ENCODE data around the gene C15orf40.
"Not testable (repeated sequence)": the region's sequence is repeated elsewhere in the genome, so short reads cannot be mapped to it uniquely, and the experiment has no call there.

Gene C15orf40

DNA sequence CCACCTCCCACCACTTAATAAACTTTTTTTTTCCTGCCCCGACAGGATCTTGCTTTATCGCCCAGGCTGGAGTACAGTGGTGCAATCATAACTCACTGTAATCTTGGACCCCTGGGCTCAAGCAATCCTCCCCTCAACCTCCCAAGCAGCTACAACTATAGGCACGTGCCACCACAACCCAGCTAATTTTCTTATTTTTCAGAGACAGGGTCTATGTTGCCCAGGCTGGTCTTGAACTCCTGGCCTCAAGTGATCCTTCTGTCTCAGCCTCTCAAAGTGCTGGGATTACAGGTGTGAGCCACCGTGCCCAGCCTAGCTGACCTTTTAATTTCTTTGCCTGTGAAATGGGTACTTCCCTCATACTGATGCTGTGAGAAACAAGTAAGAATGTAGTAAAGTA, 3.9 kb upstream of the C15orf40 start:
- Histone ChIP-seq H3K36me3 (ENCODE audit: control insufficient read depth, insufficient read depth, low read length) (peaks cover 6% of the 10 kb centered on the region), H3K9ac (ENCODE audit: low read depth, low read length) (no peak overlapping the region), H3K27me3 (ENCODE audit: control insufficient read depth, insufficient read depth, low read length) (no peaks in the 10 kb centered on the region), H3K4me1 (ENCODE audit: control insufficient read depth, insufficient read depth, low read length) (peaks cover 2% of the 10 kb centered on the region), H3K4me3 (ENCODE audit: low read depth, low read length) (no peak overlapping the region), H3K9me3 (ENCODE audit: control insufficient read depth, insufficient read depth, low read length) (no peaks in the 10 kb centered on the region)

DNA sequence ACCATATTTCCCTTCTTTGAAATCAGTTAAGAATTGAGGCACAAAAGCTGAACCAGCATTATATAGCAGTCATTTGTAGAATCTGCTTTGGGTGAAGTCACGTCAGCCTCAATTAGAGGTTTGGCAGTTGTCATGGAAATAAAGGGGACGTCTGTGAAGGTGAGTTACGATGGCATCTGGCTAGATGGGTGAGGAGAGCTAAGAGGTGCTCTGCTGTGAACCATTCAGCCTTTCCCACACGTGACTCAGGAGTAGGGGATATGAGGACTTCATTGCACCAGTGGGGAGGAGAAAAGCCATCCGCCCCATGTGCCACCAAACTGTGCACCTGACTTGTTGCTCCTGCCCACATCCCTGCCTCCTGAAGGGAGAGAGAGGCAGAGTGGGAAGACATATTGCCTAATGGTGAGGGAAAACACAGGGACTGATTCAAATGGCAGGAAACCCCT, 2.8 kb upstream of the C15orf40 start:
- no peaks in the 10 kb centered on the region for H3K9me3 ChIP-seq (ENCODE audit: control insufficient read depth, insufficient read depth, low read length)
- no peak overlapping the region for H3K9ac ChIP-seq (ENCODE audit: low read depth, low read length)
- no peaks in the 10 kb centered on the region for H3K27me3 ChIP-seq (ENCODE audit: control insufficient read depth, insufficient read depth, low read length)
- H3K36me3 ChIP-seq (ENCODE audit: control insufficient read depth, insufficient read depth, low read length): no peaks in the 10 kb centered on the region
- H3K4me1 ChIP-seq (ENCODE audit: control insufficient read depth, insufficient read depth, low read length): peaks cover 3% of the 10 kb centered on the region
- no peak overlapping the region for H3K4me3 ChIP-seq (ENCODE audit: low read depth, low read length)

DNA sequence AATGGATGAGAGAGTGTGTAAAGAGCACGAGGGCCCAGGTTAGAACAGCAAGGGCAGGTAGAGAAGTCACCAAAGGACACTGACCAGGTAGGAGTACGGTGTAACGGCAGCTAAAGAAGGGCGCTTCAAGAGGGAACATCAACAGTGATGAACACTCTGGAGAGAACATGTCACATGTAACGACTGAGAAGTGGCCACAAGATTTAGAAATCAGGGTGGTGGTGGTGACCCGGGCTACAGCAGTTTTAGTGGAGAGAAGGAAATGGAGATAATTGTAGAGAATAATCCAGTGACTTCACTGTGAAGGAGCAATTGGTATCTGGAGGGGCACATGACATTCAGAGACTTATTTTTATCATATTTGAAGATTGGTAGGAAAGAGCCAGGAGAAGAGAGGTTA, 1.2 kb upstream of the C15orf40 start:
- H3K36me3 ChIP-seq (ENCODE audit: control insufficient read depth, insufficient read depth, low read length): no peaks in the 10 kb centered on the region
- H3K4me3 ChIP-seq (ENCODE audit: low read depth, low read length): peak overlapping the region; percentile 98
- no peak overlapping the region for H3K9ac ChIP-seq (ENCODE audit: low read depth, low read length)
- H3K27me3 ChIP-seq (ENCODE audit: control insufficient read depth, insufficient read depth, low read length): no peaks in the 10 kb centered on the region
- H3K4me1 ChIP-seq (ENCODE audit: control insufficient read depth, insufficient read depth, low read length): peaks cover 3% of the 10 kb centered on the region
- H3K9me3 ChIP-seq (ENCODE audit: control insufficient read depth, insufficient read depth, low read length): no peaks in the 10 kb centered on the region

DNA sequence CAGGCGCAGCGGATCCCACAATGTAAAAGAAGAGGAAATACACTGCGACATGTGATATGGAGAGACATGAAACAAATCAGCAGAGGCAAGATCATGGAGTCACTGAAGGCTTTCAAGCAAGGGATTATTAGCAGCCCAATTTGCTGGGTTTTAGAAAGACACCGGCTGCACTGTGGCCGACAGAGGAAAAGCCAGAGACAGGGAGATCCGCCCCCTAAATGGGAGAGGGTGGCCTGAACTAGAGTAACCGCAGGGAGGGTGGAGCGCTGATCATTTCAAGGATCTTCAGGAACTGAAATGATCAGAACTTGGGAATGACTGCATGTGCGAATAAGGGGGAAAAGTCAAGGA, 612 bp upstream of the C15orf40 start:
- Histone ChIP-seq H3K36me3 (ENCODE audit: control insufficient read depth, insufficient read depth, low read length) (no peaks in the 10 kb centered on the region), H3K9me3 (ENCODE audit: control insufficient read depth, insufficient read depth, low read length) (no peaks in the 10 kb centered on the region), H3K27me3 (ENCODE audit: control insufficient read depth, insufficient read depth, low read length) (no peaks in the 10 kb centered on the region), H3K9ac (ENCODE audit: low read depth, low read length) (peak overlapping the region; percentile 67), H3K4me1 (ENCODE audit: control insufficient read depth, insufficient read depth, low read length) (peaks cover 3% of the 10 kb centered on the region), H3K4me3 (ENCODE audit: low read depth, low read length) (peak overlapping the region; percentile 98)

DNA sequence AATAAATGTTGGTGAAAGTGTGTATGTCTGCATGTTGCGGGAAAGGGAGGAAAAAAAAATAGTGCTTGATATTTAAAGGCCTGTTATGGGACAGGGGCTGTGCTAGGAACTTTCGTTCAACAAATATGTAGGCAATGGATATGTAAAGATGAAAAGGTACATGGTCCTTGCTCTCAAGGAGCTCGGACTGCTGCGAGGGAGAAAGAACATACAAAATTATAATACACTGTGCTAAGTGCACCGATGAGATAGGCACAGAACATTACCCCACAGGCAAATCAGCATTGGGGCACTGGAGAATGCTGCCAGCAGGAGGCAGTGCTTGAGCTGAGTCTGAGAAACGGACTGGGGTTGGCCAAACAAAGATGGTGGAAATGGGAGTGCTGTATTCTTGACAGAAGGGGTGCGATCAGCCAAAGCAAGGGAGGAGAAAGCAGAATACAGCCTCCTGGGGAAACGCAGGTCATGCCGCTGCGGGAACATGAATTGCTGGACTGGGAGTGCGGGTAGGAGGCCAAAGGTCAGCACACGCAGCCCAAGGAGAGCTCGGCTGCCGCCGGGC, 649 bp downstream of the C15orf40 start:
- Histone ChIP-seq H3K9me3 (ENCODE audit: control insufficient read depth, insufficient read depth, low read length) (no peaks in the 10 kb centered on the region), H3K4me3 (ENCODE audit: low read depth, low read length) (peak overlapping the region; percentile 98), H3K9ac (ENCODE audit: low read depth, low read length) (peak overlapping the region; percentile 67), H3K27me3 (ENCODE audit: control insufficient read depth, insufficient read depth, low read length) (no peaks in the 10 kb centered on the region), H3K36me3 (ENCODE audit: control insufficient read depth, insufficient read depth, low read length) (peaks cover 3% of the 10 kb centered on the region), H3K4me1 (ENCODE audit: control insufficient read depth, insufficient read depth, low read length) (peaks cover 3% of the 10 kb centered on the region)

DNA sequence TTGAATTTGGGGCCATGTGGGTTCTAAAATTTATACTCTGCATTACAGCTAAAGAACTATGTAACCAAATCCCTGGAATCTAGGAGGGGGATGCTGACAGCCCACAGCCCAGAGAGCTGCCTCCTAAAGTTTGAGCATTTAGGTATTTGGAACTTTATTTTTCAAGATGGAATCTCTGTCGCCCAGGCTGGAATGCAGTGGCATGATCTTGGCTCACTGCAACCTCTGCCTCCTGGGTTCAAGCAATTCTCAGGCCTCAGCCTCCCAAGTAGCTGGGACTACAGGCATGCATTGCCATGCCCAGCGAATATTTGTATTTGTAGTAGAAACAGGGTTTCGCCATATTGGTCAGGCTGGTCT, 10.8 kb downstream of the C15orf40 start:
- H3K9ac ChIP-seq (ENCODE audit: low read depth, low read length); H3K36me3 ChIP-seq (ENCODE audit: control insufficient read depth, insufficient read depth, low read length); H3K4me3 ChIP-seq (ENCODE audit: low read depth, low read length); H3K27me3 ChIP-seq (ENCODE audit: control insufficient read depth, insufficient read depth, low read length); H3K9me3 ChIP-seq (ENCODE audit: control insufficient read depth, insufficient read depth, low read length); H3K4me1 ChIP-seq (ENCODE audit: control insufficient read depth, insufficient read depth, low read length): not testable (repeated sequence)

DNA sequence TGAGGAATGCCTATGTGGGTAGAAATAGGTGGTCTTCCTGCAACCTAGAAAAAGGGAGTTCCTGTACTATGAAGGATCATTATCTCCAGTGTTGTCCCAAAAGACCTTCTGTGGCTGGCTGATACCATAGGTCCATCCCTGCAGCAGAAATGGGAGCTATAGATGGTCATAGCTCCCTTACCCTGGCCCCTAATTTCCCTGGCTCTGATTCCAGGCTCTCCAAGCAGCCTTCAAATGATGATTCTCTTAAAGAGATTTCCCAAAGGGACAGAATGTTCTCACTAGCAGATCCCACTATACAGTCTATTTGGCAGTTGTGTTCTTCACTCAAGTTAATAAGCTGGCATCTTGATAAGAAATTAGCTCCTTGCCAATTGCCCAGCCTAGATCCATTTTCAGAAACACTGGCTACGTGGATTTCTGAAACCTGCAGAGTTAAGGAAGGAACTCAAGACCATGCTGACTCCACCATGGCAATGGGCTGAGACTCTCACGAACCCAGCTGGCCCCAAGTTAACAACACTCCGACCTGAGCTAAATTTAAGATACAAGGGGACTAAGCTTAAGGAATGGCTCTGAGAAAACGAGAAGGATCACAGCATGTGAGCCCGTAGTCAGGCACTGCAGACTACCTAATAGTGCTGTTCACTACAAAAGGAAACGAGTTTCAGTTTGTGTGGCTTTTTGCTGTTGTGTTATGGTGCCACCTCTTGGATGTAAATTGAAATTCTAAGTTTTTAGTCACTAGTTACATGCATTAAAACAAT, 11.4 kb downstream of the C15orf40 start:
- Histone ChIP-seq H3K9ac (ENCODE audit: low read depth, low read length) (no peak overlapping the region), H3K36me3 (ENCODE audit: control insufficient read depth, insufficient read depth, low read length) (no peaks in the 10 kb centered on the region), H3K27me3 (ENCODE audit: control insufficient read depth, insufficient read depth, low read length) (no peaks in the 10 kb centered on the region), H3K4me1 (ENCODE audit: control insufficient read depth, insufficient read depth, low read length) (no peaks in the 10 kb centered on the region), H3K4me3 (ENCODE audit: low read depth, low read length) (no peak overlapping the region), H3K9me3 (ENCODE audit: control insufficient read depth, insufficient read depth, low read length) (no peaks in the 10 kb centered on the region)

DNA sequence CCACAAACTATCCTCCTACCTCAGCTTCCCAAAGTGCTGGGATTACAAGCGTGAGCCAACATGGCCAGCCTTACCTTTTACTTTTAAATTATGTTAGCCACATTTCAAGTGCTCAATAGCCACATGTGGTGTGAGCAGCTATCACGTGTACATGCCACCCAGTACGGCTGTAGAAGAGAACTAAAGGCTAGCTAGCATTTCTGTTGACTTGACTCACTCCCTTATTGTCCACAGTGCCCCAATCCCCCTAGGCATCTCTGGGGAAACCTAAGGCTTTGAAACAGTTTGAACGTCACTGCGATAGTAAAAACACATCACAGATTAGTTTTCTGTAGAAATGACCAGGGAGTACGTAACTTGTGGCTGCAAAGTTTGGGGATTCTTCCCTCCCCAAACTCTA, 12.0 kb downstream of the C15orf40 start:
- no peaks in the 10 kb centered on the region for H3K4me1 ChIP-seq (ENCODE audit: control insufficient read depth, insufficient read depth, low read length)
- H3K4me3 ChIP-seq (ENCODE audit: low read depth, low read length): no peak overlapping the region
- H3K36me3 ChIP-seq (ENCODE audit: control insufficient read depth, insufficient read depth, low read length): no peaks in the 10 kb centered on the region
- no peaks in the 10 kb centered on the region for H3K27me3 ChIP-seq (ENCODE audit: control insufficient read depth, insufficient read depth, low read length)
- no peaks in the 10 kb centered on the region for H3K9me3 ChIP-seq (ENCODE audit: control insufficient read depth, insufficient read depth, low read length)
- no peak overlapping the region for H3K9ac ChIP-seq (ENCODE audit: low read depth, low read length)

DNA sequence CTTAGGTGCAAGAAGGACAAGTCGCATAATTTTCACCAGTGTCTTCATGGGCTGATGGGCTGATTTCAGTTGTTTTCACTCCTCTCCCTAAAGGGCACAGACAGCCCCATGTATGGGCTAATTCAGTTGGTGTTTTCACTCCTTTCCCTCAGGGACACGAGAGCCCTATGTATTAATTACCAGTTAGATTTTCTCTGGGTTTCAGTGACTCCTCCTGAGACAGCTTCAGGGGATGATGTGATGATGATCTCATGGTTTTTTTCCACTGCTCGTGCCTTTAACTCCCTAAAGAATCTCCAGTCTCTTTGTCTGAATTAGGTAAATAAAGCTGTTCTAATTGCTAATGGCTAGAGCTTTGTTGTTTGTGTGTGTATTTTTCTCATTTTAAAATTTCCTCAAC, 15.5 kb downstream of the C15orf40 start:
- Histone ChIP-seq H3K36me3 (ENCODE audit: control insufficient read depth, insufficient read depth, low read length) (no peaks in the 10 kb centered on the region), H3K9me3 (ENCODE audit: control insufficient read depth, insufficient read depth, low read length) (no peaks in the 10 kb centered on the region), H3K4me3 (ENCODE audit: low read depth, low read length) (no peak overlapping the region), H3K9ac (ENCODE audit: low read depth, low read length) (no peak overlapping the region), H3K4me1 (ENCODE audit: control insufficient read depth, insufficient read depth, low read length) (no peaks in the 10 kb centered on the region), H3K27me3 (ENCODE audit: control insufficient read depth, insufficient read depth, low read length) (no peaks in the 10 kb centered on the region)

DNA sequence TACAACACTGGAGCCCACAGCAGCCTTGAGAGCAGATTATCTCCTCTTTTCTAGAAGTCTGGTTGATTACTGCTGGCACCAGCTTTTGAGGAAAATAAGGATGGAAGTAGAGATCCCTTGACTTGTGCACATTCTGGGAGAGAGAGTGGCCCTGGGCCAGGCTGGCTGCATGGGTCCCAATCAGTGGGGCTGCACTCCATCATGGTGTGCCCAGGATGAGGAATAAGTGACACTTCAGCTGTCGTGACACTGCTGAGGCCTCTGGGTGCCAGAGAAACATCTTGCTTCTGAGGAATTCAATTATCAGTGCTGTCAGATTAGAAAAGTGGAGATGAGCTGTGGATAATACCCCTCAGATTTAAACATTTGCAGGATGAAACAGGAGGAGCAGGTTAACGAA, 16.4 kb downstream of the C15orf40 start:
- Histone ChIP-seq H3K4me1 (ENCODE audit: control insufficient read depth, insufficient read depth, low read length) (no peaks in the 10 kb centered on the region), H3K4me3 (ENCODE audit: low read depth, low read length) (no peak overlapping the region), H3K27me3 (ENCODE audit: control insufficient read depth, insufficient read depth, low read length) (no peaks in the 10 kb centered on the region), H3K9me3 (ENCODE audit: control insufficient read depth, insufficient read depth, low read length) (no peaks in the 10 kb centered on the region), H3K9ac (ENCODE audit: low read depth, low read length) (no peak overlapping the region), H3K36me3 (ENCODE audit: control insufficient read depth, insufficient read depth, low read length) (no peaks in the 10 kb centered on the region)

DNA sequence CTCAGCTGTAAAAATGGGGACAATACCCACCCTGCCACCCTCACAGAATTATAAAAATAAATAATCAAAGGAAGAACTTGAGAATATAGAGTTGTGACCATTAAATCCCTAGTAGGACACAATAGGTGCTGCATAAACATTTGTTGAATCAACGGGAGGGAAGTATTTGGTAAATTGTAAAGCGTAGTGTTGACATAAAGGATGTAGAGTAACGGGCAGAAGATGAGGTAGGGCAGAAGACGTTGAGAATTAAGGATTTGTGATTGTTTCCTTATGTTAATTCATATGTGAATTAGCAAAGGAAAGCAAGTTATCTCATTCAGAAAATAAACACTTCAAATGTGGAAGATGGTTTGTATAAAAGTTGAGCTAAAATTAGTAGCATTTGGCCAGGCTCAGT, 18.3 kb downstream of the C15orf40 start:
- Histone ChIP-seq H3K36me3 (ENCODE audit: control insufficient read depth, insufficient read depth, low read length) (no peaks in the 10 kb centered on the region), H3K4me1 (ENCODE audit: control insufficient read depth, insufficient read depth, low read length) (no peaks in the 10 kb centered on the region), H3K9ac (ENCODE audit: low read depth, low read length) (no peak overlapping the region), H3K9me3 (ENCODE audit: control insufficient read depth, insufficient read depth, low read length) (no peaks in the 10 kb centered on the region), H3K4me3 (ENCODE audit: low read depth, low read length) (no peak overlapping the region), H3K27me3 (ENCODE audit: control insufficient read depth, insufficient read depth, low read length) (no peaks in the 10 kb centered on the region)

DNA sequence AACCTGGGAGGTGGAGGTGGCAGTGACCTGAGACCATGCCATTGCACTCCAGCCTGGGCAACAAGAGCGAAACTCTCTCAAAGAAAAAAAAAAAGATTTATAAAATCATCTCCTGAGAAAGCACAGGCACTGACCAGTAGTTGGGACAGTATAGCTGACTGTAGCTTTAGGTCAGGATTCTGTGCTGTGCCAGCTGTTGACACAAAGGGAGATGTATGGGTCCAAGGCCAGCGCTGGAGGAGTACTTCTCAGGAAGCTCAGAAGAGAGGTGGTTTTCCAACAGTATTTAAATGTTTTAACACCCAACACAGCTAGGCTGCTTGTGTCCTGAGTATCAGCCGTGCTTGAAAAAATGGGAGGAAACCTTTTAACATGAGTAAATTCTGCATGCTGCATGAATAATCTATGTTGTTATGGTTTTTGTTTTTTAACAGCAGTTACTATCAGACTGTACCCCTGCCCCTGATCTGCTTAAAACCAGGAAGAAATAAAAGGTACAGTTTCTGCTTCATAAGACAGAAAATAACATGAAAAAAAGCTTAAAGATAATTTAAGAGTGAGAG, 18.9 kb downstream of the C15orf40 start:
- no peaks in the 10 kb centered on the region for H3K9me3 ChIP-seq (ENCODE audit: control insufficient read depth, insufficient read depth, low read length)
- H3K4me3 ChIP-seq (ENCODE audit: low read depth, low read length): no peak overlapping the region
- H3K36me3 ChIP-seq (ENCODE audit: control insufficient read depth, insufficient read depth, low read length): no peaks in the 10 kb centered on the region

More for the DNA sequence above, 18.9 kb downstream of the C15orf40 start:
- no peaks in the 10 kb centered on the region for H3K27me3 ChIP-seq (ENCODE audit: control insufficient read depth, insufficient read depth, low read length)
- H3K4me1 ChIP-seq (ENCODE audit: control insufficient read depth, insufficient read depth, low read length): no peaks in the 10 kb centered on the region
- no peak overlapping the region for H3K9ac ChIP-seq (ENCODE audit: low read depth, low read length)

All from iPS-15b (cell line).